B cell (primary cell): ENCODE data around the gene RNF112. TPM values are rescaled to one million over a fixed set of nuclear protein-coding genes. Genes with fewer than 3 reads are reported as not detected.

Experiments
- ATAC-seq: fragments of 200-7000 bp; cut with Tn5 transposase; one replicate; pipeline ENCODE4 v1.10.0; 2021; ENCODE audit warnings: low read depth, mild to moderate bottlenecking, moderate number of reproducible peaks, moderate library complexity
- CTCF ChIA-PET: fragments of 350-600 bp; sonication (Branson Sonifier 250); formaldehyde crosslinking; loops from one replicate; lab custom pipeline; 2021; ENCODE audit warnings: antibody characterized with exemption, inconsistent platforms; lab: Charles Lee
- POLR2A ChIA-PET: fragments of 350-600 bp; sonication (Branson Sonifier 250); formaldehyde crosslinking; loops from one replicate; lab custom pipeline; 2021; ENCODE audit warnings: antibody characterized with exemption; lab: Charles Lee
- DNase-seq: peaks from one replicate; pipeline ENCODE4 v3.0.0; 2013
- H2AFZ ChIP-seq: 2 replicates; pipeline ENCODE4 v1.6.1; 2012; ENCODE audit warnings: mild to moderate bottlenecking, low read depth, low read length; ENCODE audit not compliant: insufficient read depth, poor library complexity, severe bottlenecking
- H3K27ac ChIP-seq, 2 donors: 1 replicate in 1 of 2; 2 replicates in 1 of 2; pipeline ENCODE4 v1.5.1; 2012 to 2013; ENCODE audit warnings: low read length in 2 of 2, mild to moderate bottlenecking in 2 of 2, moderate library complexity in 1 of 2
- H3K27me3 ChIP-seq, 4 experiments: fragments of 200-600 bp in 1 of 4; sonication (generic) in 1 of 4; replicated peaks in 1 of 4; 1 replicate in 2 of 4; 2 replicates in 2 of 4; pipeline versions ENCODE4 v1.6.1 to v1.7.0; 2013 to 2016; ENCODE audit warnings: low read length in 3 of 4, mild to moderate bottlenecking in 2 of 4, mixed read lengths in 1 of 4, moderate library complexity in 1 of 4; ENCODE audit not compliant: insufficient read depth in 4 of 4, control insufficient read depth in 3 of 4; ENCODE audit errors: control extremely low read depth in 1 of 4
- H3K36me3 ChIP-seq, 2 experiments: replicated peaks in 1 of 2; 1 replicate in 1 of 2; 2 replicates in 1 of 2; pipeline versions ENCODE4 v1.6.1 to v1.7.1; 2013; ENCODE audit warnings: low read length in 1 of 2; ENCODE audit not compliant: insufficient read depth in 2 of 2, control insufficient read depth in 1 of 2; ENCODE audit errors: control extremely low read depth in 1 of 2, extremely low read depth in 1 of 2
- H3K4me1 ChIP-seq, 2 donors: fragments of 200-600 bp in 1 of 2; sonication (generic) in 1 of 2; 1 replicate in 1 of 2; 2 replicates in 1 of 2; pipeline versions ENCODE4 v1.5.1 to v1.6.1; 2013 to 2017; ENCODE audit warnings: low read length in 2 of 2; ENCODE audit not compliant: control insufficient read depth in 2 of 2, insufficient read depth in 2 of 2
- H3K4me2 ChIP-seq: replicated peaks from 2 replicates; pipeline ENCODE3; 2012; ENCODE audit warnings: mild to moderate bottlenecking, low read depth, low read length; ENCODE audit not compliant: poor library complexity, severe bottlenecking
- H3K4me3 ChIP-seq, 5 experiments: fragments of 200-600 bp in 1 of 5; sonication (generic) in 1 of 5; 1 replicate in 3 of 5; 2 replicates in 2 of 5; pipeline versions ENCODE4 v1.5.1 to v1.7.0; 2011 to 2016; ENCODE audit warnings: low read length in 4 of 5, mild to moderate bottlenecking in 4 of 5, low read depth in 2 of 5, control low read depth in 1 of 5, moderate library complexity in 1 of 5; ENCODE audit not compliant: insufficient read depth in 1 of 5; ENCODE audit errors: control extremely low read depth in 1 of 5, extremely low read depth in 1 of 5
- H3K79me2 ChIP-seq: fragments of 200-600 bp; sonication (generic); one replicate; pipeline ENCODE4 v1.6.0; 2016; ENCODE audit warnings: low read length; ENCODE audit not compliant: control insufficient read depth, insufficient read depth
- H3K9ac ChIP-seq: fragments of 200-600 bp; sonication (generic); 2 replicates; pipeline ENCODE4 v1.6.1; 2017; ENCODE audit warnings: mild to moderate bottlenecking, low read length, moderate library complexity
- H3K9me3 ChIP-seq, 3 donors: one replicate each; pipeline versions ENCODE4 v1.6.1 to v1.7.1; 2013; ENCODE audit warnings: low read length in 2 of 3; ENCODE audit not compliant: control insufficient read depth in 2 of 3, insufficient read depth in 1 of 3; ENCODE audit errors: control extremely low read depth in 1 of 3
- H4K20me1 ChIP-seq: 2 replicates; pipeline ENCODE4 v1.6.0; 2012; ENCODE audit warnings: mild to moderate bottlenecking, low read length; ENCODE audit not compliant: insufficient read depth, control insufficient read depth, poor library complexity, severe bottlenecking
- H3K27ac Mint-ChIP-seq: one replicate; pipeline ENCODE4 v1.8.0; 2021; ENCODE audit warnings: mixed read lengths
- H3K27me3 Mint-ChIP-seq: one replicate; pipeline ENCODE4 v1.8.0; 2021; ENCODE audit warnings: mixed read lengths
- H3K4me1 Mint-ChIP-seq: one replicate; pipeline ENCODE4 v1.8.0; 2021; ENCODE audit warnings: mixed read lengths
- H3K4me3 Mint-ChIP-seq: one replicate; pipeline ENCODE4 v1.8.0; 2021; ENCODE audit warnings: mixed read lengths
- H3K9me3 Mint-ChIP-seq: one replicate; pipeline ENCODE4 v1.8.0; 2022; ENCODE audit warnings: mixed read lengths; ENCODE audit not compliant: insufficient read depth
- EZH2 ChIP-seq: IDR thresholded peaks from 2 replicates; pipeline ENCODE4 v1.6.1; 2012; ENCODE audit warnings: borderline replicate concordance, low read depth, mild to moderate bottlenecking, moderate library complexity, low read length; ENCODE audit not compliant: insufficient read depth, poor library complexity, severe bottlenecking
- WGBS: methylation state at CpG from one replicate; pipeline ENCODE4 v1.1.5; 2013; ENCODE audit warnings: missing lambda C conversion rate; ENCODE audit not compliant: insufficient coverage; 5-methylcytosine and 5-hydroxymethylcytosine counted together
- intact Hi-C: fragments of 100-400 bp; cut with micrococcal nuclease; formaldehyde crosslinking; loops from one replicate; pipeline ENCODE4 v1.10.0; 2022
- polyA plus RNA-seq: library from polyadenylated mRNA; depleted of rRNA; stranded (reverse); fragments of >200 nt; gene quantifications from 2 replicates; pipeline ENCODE4 v1.2.3, GENCODE V29; 2012
- total RNA-seq, 2 donors: library from RNA; stranded (reverse); fragments of 120-200 nt in 1 of 2; gene quantifications; 1 replicate in 1 of 2; 2 replicates in 1 of 2; pipeline versions ENCODE4 v1.2.3 to v1.2.4, GENCODE V29; 2013 to 2022
- TF ChIP-seq, protein P1 (sequence below): fragments of 200-600 bp; IDR thresholded peaks from one replicate; pipeline ENCODE4 v1.8.0; 2022; ENCODE audit warnings: antibody characterized with exemption, mild to moderate bottlenecking

The RNF112 gene
- total and polyA plus RNA-seq, 2 donors (not counting 1 experiment from before 2014, with no cell fraction given), result 0.30 to 0.62 TPM

DNA sequence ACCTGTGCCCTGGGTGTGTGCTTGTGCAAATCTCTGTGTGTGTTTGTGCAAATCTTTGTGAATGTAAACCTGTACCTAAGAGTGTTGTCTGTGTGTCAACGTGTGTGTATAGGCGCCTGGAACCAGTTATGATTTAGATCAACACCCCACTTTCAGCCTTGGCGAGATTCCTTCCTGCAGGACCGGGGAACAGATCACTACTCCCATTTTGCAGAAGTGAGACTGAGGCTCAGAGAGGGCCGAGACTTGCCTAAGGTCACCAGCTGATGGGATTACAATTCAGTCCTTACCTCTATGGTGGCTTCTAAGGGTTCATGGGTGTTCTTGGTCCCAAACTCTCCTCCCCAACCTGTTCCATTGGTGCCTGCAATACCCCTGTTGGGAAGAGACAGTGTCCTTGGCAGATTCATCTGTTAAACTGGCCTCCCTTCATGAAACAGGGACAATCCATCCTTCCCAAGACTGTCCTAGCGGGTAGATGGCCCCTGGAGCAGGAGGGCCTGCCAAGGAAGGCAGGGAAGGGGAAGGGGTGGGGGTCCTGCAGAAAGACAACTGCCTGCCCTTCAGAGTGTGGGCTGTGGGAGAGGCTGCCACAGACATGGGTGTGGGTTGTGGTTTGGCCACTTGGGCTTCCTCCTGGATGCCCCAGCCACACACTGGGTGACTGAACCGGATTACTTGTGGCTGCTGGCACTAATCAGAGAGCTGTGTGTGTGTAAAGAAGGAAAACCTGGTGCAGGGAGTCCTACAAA lies 39.6 kb upstream of the RNF112 start:
- Histone ChIP-seq H3K9ac (peak overlapping the region; percentile 44), H3K36me3 (peaks cover 0 to 4% of the 10 kb centered on the region in 2 experiments), H4K20me1 (no peaks in the 10 kb centered on the region), H3K27me3 (no peaks in the 10 kb centered on the region), H3K79me2 (peaks cover 22% of the 10 kb centered on the region), H3K27ac (peak overlapping the region in 1 of 2 donors; percentile 68), H3K4me2 (peak overlapping the region; percentile 70), H2AFZ (no peak overlapping the region), H3K4me1 (peaks cover 37 to 53% of the 10 kb centered on the region in 2 donors), H3K4me3 (peak overlapping the region in 1 of 5 experiments; percentile 18), H3K9me3 (peaks cover 0 to 4% (median 0%) of the 10 kb centered on the region in 3 donors)
- no peak for ATAC-seq
- intact Hi-C loops, result loop anchor here (10.0 kb wide), 1 partner anchor 517 kb away; the partner anchor contains the start of gene PRPSAP2
- H3K4me1 Mint-ChIP-seq, result peaks cover 55% of the 10 kb centered on the region
- ChIA-PET CTCF (interaction anchor here (1.2 kb wide), 2 partner anchors 9 to 395 kb away, joined by 3 to 5 read pairs; partner anchors contain the start of gene B9D1), POLR2A (no interaction called here)
- no peaks in the 10 kb centered on the region for H3K27me3 Mint-ChIP-seq
- peak overlapping the region; percentile 94 for H3K27ac Mint-ChIP-seq
- WGBS, result 80% methylated on average over 3 of the region's 7 CpGs
- H3K4me3 Mint-ChIP-seq, result peak overlapping the region; percentile 87
- no peak for TF ChIP-seq EZH2
- no peak for DNase-seq
- H3K9me3 Mint-ChIP-seq, result no peaks in the 10 kb centered on the region

GRCh38 chr17:19372011-19372370 lies 39.0 kb upstream of the RNF112 start:
- no peak overlapping the region for H3K4me3 Mint-ChIP-seq

More at GRCh38 chr17:19372011-19372370, 39.0 kb upstream of the RNF112 start:
- H3K79me2 ChIP-seq, result peaks cover 22% of the 10 kb centered on the region
- ChIA-PET POLR2A (no interaction called here), CTCF (interaction anchor here (1.2 to 4.1 kb wide), 2 partner anchors 9 to 394 kb away, joined by 3 to 22 read pairs; partner anchors contain the start of gene B9D1)
- intact Hi-C loops, result loop anchor here (10.0 kb wide), 1 partner anchor 517 kb away; the partner anchor contains the start of gene PRPSAP2
- WGBS, result 77% methylated on average over 7 of the region's 9 CpGs
- ATAC-seq (no peak), DNase-seq (no peak)
- no peak overlapping the region for H3K4me3 ChIP-seq
- peaks cover 0 to 4% of the 10 kb centered on the region in 2 experiments for H3K36me3 ChIP-seq
- H3K27ac ChIP-seq, result no peak overlapping the region
- no peak overlapping the region for H2AFZ ChIP-seq
- H3K9ac ChIP-seq, result no peak overlapping the region
- Mint-ChIP-seq H3K9me3 (no peaks in the 10 kb centered on the region), H3K27me3 (no peaks in the 10 kb centered on the region), H3K27ac (no peak overlapping the region), H3K4me1 (peaks cover 54% of the 10 kb centered on the region)
- H4K20me1 ChIP-seq, result no peaks in the 10 kb centered on the region
- peak overlapping the region; percentile 70 for H3K4me2 ChIP-seq
- H3K4me1 ChIP-seq, result peaks cover 40 to 58% of the 10 kb centered on the region in 2 donors
- TF ChIP-seq EZH2, result no peak
- TF ChIP-seq, protein P1, sequence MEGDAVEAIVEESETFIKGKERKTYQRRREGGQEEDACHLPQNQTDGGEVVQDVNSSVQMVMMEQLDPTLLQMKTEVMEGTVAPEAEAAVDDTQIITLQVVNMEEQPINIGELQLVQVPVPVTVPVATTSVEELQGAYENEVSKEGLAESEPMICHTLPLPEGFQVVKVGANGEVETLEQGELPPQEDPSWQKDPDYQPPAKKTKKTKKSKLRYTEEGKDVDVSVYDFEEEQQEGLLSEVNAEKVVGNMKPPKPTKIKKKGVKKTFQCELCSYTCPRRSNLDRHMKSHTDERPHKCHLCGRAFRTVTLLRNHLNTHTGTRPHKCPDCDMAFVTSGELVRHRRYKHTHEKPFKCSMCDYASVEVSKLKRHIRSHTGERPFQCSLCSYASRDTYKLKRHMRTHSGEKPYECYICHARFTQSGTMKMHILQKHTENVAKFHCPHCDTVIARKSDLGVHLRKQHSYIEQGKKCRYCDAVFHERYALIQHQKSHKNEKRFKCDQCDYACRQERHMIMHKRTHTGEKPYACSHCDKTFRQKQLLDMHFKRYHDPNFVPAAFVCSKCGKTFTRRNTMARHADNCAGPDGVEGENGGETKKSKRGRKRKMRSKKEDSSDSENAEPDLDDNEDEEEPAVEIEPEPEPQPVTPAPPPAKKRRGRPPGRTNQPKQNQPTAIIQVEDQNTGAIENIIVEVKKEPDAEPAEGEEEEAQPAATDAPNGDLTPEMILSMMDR, result no peak
- no peaks in the 10 kb centered on the region for H3K27me3 ChIP-seq
- H3K9me3 ChIP-seq, result peaks cover 0 to 4% (median 0%) of the 10 kb centered on the region in 3 donors
